Measurements from ENCODE around the gene MARK3. TPM values are rescaled to one million over a fixed set of nuclear protein-coding genes. Genes with fewer than 3 reads are reported as not detected.

The MARK3 gene
- total and polyA plus RNA-seq, 2 of the 13 experiments (the other 11 are each of a cell fraction or from before 2014, with no cell fraction given) = 47.7 to 56.6 TPM

- TF ChIP-seq RBM39 (IDR thresholded peaks at IDR 0.05; ENCODE audit: low read depth, low read length, poor library complexity, severe bottlenecking) (no peak), ZNF292 (CRISPR knock-in tag; IDR thresholded peaks at IDR 0.05; ENCODE audit: borderline replicate concordance, low read depth) (no peak), ZC3H4 (CRISPR knock-in tag; IDR thresholded peaks at IDR 0.05; ENCODE audit: borderline replicate concordance) (no peak), ZFP41 (CRISPR knock-in tag; IDR thresholded peaks at IDR 0.05; ENCODE audit: borderline replicate concordance) (no peak), TBP (CRISPR knock-in tag; IDR thresholded peaks at IDR 0.05) (no peak), MTA1 (CRISPR knock-in tag; IDR thresholded peaks at IDR 0.05; ENCODE audit: borderline replicate concordance) (no peak), TBX3 (IDR thresholded peaks at IDR 0.05; ENCODE audit: borderline replicate concordance) (no peak), SRSF4 (IDR thresholded peaks at IDR 0.05; ENCODE audit: low read depth, low read length, poor library complexity, severe bottlenecking) (no peak), EHMT2 (IDR thresholded peaks at IDR 0.05; ENCODE audit: borderline replicate concordance, low read depth, low read length) (no peak), ZNF354B (CRISPR knock-in tag; IDR thresholded peaks at IDR 0.05) (peak; percentile 49; the same call in 1 of the 2 replicates), YEATS4 (CRISPR knock-in tag; IDR thresholded peaks at IDR 0.05; ENCODE audit: borderline replicate concordance) (no peak), KDM4B (CRISPR knock-in tag; IDR thresholded peaks at IDR 0.05) (no peak), ZNF235 (CRISPR knock-in tag; IDR thresholded peaks at IDR 0.05; ENCODE audit: borderline replicate concordance) (peak; percentile 71), ZNF256 (CRISPR knock-in tag; conservative IDR thresholded peaks at IDR 0.05) (no peak), SKI (IDR thresholded peaks at IDR 0.05; ENCODE audit: partially characterized antibody) (no peak), PRMT3 (CRISPR knock-in tag; IDR thresholded peaks at IDR 0.05; ENCODE audit: borderline replicate concordance, low read depth) (no peak), SIX4 (CRISPR knock-in tag; IDR thresholded peaks at IDR 0.05) (no peak), HMG20B (CRISPR knock-in tag; conservative IDR thresholded peaks at IDR 0.05) (no peak), ZNF615 (CRISPR knock-in tag; IDR thresholded peaks at IDR 0.05; ENCODE audit: borderline replicate concordance) (no peak), ZBTB33 (CRISPR knock-in tag; IDR thresholded peaks at IDR 0.05) (peak; percentile 69), ZSCAN5A (CRISPR knock-in tag; IDR thresholded peaks at IDR 0.05; ENCODE audit: borderline replicate concordance) (no peak; the same call in 1 of the 2 replicates), SUZ12 (IDR thresholded peaks at IDR 0.05; ENCODE audit: low read depth, low read length) (no peak)
Measured at GRCh38 chr14:103518422-103519042, 133.3 kb downstream of the MARK3 start (continued).
